22Rv1 (cell line): ENCODE measurements around the gene COX19.

Experiments used
- ZFX ChIP-seq: fragments of 450-650 bp; IDR thresholded peaks from 2 replicates; pipeline ENCODE4 v1.6.1; 2017; ENCODE audit warnings: antibody characterized with exemption, borderline replicate concordance
- TF ChIP-seq, protein P1 (sequence below): fragments of 450-650 bp; IDR thresholded peaks from 2 replicates; pipeline ENCODE4 v1.5.1; 2017; ENCODE audit warnings: mild to moderate bottlenecking

DNA sequence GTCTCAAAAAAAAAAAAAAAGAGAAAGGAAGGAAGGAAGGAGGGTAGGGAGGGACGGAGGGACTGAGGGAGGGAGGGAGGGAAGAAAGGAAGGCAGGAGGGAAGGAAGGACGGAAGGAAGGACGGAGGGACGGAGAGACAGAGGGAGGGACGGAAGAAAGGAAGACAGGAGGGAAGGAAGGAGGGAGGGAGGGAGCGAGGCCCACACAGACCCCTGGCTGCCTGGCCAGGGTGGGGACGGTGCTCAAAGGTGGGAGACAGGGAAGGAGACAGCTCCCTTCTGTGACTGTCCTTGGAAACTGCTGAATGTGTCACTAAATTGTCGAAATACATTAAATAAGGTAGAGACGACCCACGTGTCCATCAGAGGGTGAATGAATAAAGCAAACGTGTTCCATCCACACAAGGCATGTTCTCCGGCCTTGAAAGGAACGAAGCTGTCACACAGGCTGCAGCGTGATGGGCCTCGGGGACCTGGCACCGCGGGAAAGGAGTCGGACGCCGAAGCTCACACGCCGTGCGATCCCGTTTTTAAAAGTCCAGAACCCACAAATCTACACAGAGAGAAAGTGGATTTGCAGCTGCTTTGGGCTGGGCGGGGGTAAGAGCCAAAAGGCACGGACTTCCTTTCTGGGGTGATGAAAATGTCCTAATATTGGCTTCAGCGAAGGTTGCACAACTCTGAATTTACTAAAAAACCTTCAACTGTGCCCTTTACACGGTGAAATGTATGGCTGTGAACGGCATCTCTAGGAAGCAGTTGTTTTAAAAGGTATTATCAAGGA lies 44.2 kb downstream of the COX19 start:
- TF ChIP-seq, protein P1, sequence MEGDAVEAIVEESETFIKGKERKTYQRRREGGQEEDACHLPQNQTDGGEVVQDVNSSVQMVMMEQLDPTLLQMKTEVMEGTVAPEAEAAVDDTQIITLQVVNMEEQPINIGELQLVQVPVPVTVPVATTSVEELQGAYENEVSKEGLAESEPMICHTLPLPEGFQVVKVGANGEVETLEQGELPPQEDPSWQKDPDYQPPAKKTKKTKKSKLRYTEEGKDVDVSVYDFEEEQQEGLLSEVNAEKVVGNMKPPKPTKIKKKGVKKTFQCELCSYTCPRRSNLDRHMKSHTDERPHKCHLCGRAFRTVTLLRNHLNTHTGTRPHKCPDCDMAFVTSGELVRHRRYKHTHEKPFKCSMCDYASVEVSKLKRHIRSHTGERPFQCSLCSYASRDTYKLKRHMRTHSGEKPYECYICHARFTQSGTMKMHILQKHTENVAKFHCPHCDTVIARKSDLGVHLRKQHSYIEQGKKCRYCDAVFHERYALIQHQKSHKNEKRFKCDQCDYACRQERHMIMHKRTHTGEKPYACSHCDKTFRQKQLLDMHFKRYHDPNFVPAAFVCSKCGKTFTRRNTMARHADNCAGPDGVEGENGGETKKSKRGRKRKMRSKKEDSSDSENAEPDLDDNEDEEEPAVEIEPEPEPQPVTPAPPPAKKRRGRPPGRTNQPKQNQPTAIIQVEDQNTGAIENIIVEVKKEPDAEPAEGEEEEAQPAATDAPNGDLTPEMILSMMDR, result no peak
- TF ChIP-seq ZFX, result no peak
